Thymus (tissue), 11 donors: Measurements from ENCODE around the gene ADD1. TPM values are rescaled to one million over a fixed set of nuclear protein-coding genes. Genes with fewer than 3 reads are reported as not detected.

Experiments
- DNase-seq, 9 donors: peaks; one replicate each; pipeline ENCODE4 v3.0.0-alpha.2; 2013; ENCODE audit warnings: low spot score in 9 of 9, low read depth in 6 of 9, missing footprints in 1 of 9
- H3K27ac ChIP-seq, 2 donors: one replicate each; pipeline ENCODE4 v1.5.1; 2013; ENCODE audit warnings: control low read depth in 1 of 2, low read depth in 1 of 2, low read length in 1 of 2, mild to moderate bottlenecking in 1 of 2, moderate library complexity in 1 of 2
- H3K27me3 ChIP-seq, 2 donors: one replicate each; pipeline ENCODE4 v1.5.1; 2013; ENCODE audit warnings: low read length in 1 of 2; ENCODE audit not compliant: control insufficient read depth in 2 of 2, insufficient read depth in 1 of 2
- H3K36me3 ChIP-seq, 2 donors: one replicate each; pipeline ENCODE4 v1.5.1; 2013; ENCODE audit warnings: low read length in 1 of 2, mild to moderate bottlenecking in 1 of 2, moderate library complexity in 1 of 2; ENCODE audit not compliant: control insufficient read depth in 2 of 2, insufficient read depth in 2 of 2
- H3K4me1 ChIP-seq, 2 donors: one replicate each; pipeline ENCODE4 v1.5.1; 2013; ENCODE audit warnings: low read length in 2 of 2; ENCODE audit not compliant: control insufficient read depth in 2 of 2, insufficient read depth in 2 of 2
- H3K4me3 ChIP-seq, 2 donors: one replicate each; pipeline ENCODE4 v1.5.1; 2013; ENCODE audit warnings: low read length in 2 of 2, control low read depth in 1 of 2, mild to moderate bottlenecking in 1 of 2
- H3K9me3 ChIP-seq, 2 donors: one replicate each; pipeline ENCODE4 v1.5.1; 2013; ENCODE audit warnings: low read length in 1 of 2, mild to moderate bottlenecking in 1 of 2; ENCODE audit not compliant: control insufficient read depth in 2 of 2, insufficient read depth in 1 of 2
- WGBS: extraction: QIAGEN DNeasy Blood & Tissue Kit; methylation state at CpG from one replicate; pipeline ENCODE4 v1.1.7; 2013; 5-methylcytosine and 5-hydroxymethylcytosine counted together
- polyA plus RNA-seq: library from polyadenylated mRNA; stranded (reverse); fragments of 200-250 nt; gene quantifications from one replicate; pipeline ENCODE4 v1.2.3, GENCODE V29; 2013
- total RNA-seq: library from RNA; stranded (reverse); fragments of 120-200 nt; gene quantifications from one replicate; pipeline ENCODE4 v1.2.4, GENCODE V29; 2013
- donor health status: healthy.

ADD1 gene
- total and polyA plus RNA-seq, 2 donors = 103 to 247 TPM

GRCh38 chr4:2839060-2839459 is 4.6 kb upstream of the ADD1 start:
- Histone ChIP-seq H3K27me3 (no peaks in the 10 kb centered on the region), H3K9me3 (no peaks in the 10 kb centered on the region), H3K36me3 (peaks cover 0 to 5% of the 10 kb centered on the region in 2 donors), H3K4me1 (peaks cover 45 to 54% of the 10 kb centered on the region in 2 donors), H3K27ac (peak overlapping the region; percentile 26 to 94), H3K4me3 (no peak overlapping the region)
- DNase-seq = no peak
- over 99% methylated on average over 3 of the region's 3 CpGs for WGBS

- peak in 1 of 9 donors; percentile 22 for DNase-seq
- no peaks in the 10 kb centered on the region for H3K27me3 ChIP-seq
- H3K36me3 ChIP-seq = no peaks in the 10 kb centered on the region
- peak overlapping the region; percentile 70 to 100 for H3K4me3 ChIP-seq
- H3K9me3 ChIP-seq = peaks cover 0 to 1% of the 10 kb centered on the region in 2 donors
- WGBS = 34% methylated on average over 10 of the region's 10 CpGs
- peak overlapping the region in 1 of 2 donors; percentile 22 for H3K27ac ChIP-seq
- peaks cover 17 to 27% of the 10 kb centered on the region in 2 donors for H3K4me1 ChIP-seq
Observed at GRCh38 chr4:2842687-2843262, 869 bp upstream of the ADD1 start.

GRCh38 chr4:2843941-2844584 is 419 bp downstream of the ADD1 start:
- Histone ChIP-seq H3K36me3 (peaks cover 0 to 3% of the 10 kb centered on the region in 2 donors), H3K27me3 (no peaks in the 10 kb centered on the region), H3K9me3 (peaks cover 0 to 1% of the 10 kb centered on the region in 2 donors), H3K4me1 (peaks cover 11 to 16% of the 10 kb centered on the region in 2 donors), H3K4me3 (peak overlapping the region; percentile 90 to 100), H3K27ac (peak overlapping the region; percentile 35 to 86)
- under 1% methylated on average over 74 of the region's 74 CpGs for WGBS
- DNase-seq = peak in 1 of 9 donors; percentile 47

GRCh38 chr4:2846172-2846571 is 2.5 kb downstream of the ADD1 start:
- Histone ChIP-seq H3K4me1 (peaks cover 10 to 18% of the 10 kb centered on the region in 2 donors), H3K27me3 (no peaks in the 10 kb centered on the region), H3K4me3 (no peak overlapping the region), H3K9me3 (peaks cover 0 to 1% of the 10 kb centered on the region in 2 donors), H3K36me3 (peaks cover 0 to 3% of the 10 kb centered on the region in 2 donors), H3K27ac (no peak overlapping the region)
- 89% methylated on average over 2 of the region's 2 CpGs for WGBS
- DNase-seq = no peak

DNA sequence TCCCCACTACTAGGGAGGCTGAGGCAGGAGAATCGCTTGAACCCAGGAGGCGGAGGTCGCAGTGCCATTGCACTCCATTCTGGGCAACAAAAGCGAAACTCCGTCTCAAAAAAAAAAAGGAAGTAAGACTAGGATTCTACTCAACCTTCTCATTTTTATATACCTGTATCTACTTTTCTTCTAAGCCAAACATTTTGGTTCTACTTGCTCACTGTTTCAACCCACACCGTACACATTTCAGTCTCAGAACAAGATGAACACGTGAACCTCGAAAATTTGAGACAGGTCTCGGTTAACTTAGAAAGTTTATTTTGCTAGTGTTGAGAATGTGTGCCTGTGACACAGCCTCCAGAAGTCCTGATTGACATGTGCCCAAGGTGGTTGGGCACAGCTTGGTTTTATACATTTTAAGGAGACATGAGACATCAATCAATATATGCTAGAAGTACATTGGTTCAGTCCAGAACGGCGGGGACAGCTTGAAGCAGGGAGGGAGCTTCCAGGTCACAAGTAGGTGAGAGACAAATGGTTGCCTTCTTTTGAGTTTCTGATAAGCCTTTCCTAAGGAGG is 3.7 kb downstream of the ADD1 start:
- Histone ChIP-seq H3K4me1 (peaks cover 12 to 22% of the 10 kb centered on the region in 2 donors), H3K9me3 (peaks cover 0 to 1% of the 10 kb centered on the region in 2 donors), H3K27me3 (no peaks in the 10 kb centered on the region), H3K27ac (no peak overlapping the region), H3K36me3 (peaks cover 0 to 3% of the 10 kb centered on the region in 2 donors), H3K4me3 (no peak overlapping the region)
- WGBS = 93% methylated on average over 11 of the region's 11 CpGs
- no peak for DNase-seq

DNA sequence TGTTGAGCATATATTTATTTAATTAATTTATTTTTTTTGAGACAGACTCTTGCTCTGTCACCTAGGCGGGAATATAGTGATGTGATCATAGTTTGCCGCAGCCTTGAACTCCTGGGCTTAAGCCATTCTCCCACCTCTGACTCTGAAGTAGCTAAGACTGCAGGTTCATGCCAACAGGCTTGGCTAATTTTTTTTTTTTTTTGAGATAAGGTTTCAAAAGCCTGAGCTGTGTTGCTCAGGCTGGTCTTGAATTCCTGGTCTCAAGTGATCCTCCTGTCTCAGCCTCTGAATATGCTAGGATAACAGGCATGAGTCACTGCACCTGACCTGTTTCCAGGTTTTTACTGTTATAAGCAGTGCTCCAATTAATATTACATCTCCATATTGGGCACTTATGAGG is 4.8 kb downstream of the ADD1 start:
- Histone ChIP-seq H3K27ac (no peak overlapping the region), H3K4me1 (peaks cover 10 to 23% of the 10 kb centered on the region in 2 donors), H3K9me3 (peaks cover 0 to 1% of the 10 kb centered on the region in 2 donors), H3K27me3 (no peaks in the 10 kb centered on the region), H3K4me3 (no peak overlapping the region), H3K36me3 (peaks cover 0 to 3% of the 10 kb centered on the region in 2 donors)
- WGBS = 97% methylated on average over 2 of the region's 2 CpGs
- no peak for DNase-seq

DNA sequence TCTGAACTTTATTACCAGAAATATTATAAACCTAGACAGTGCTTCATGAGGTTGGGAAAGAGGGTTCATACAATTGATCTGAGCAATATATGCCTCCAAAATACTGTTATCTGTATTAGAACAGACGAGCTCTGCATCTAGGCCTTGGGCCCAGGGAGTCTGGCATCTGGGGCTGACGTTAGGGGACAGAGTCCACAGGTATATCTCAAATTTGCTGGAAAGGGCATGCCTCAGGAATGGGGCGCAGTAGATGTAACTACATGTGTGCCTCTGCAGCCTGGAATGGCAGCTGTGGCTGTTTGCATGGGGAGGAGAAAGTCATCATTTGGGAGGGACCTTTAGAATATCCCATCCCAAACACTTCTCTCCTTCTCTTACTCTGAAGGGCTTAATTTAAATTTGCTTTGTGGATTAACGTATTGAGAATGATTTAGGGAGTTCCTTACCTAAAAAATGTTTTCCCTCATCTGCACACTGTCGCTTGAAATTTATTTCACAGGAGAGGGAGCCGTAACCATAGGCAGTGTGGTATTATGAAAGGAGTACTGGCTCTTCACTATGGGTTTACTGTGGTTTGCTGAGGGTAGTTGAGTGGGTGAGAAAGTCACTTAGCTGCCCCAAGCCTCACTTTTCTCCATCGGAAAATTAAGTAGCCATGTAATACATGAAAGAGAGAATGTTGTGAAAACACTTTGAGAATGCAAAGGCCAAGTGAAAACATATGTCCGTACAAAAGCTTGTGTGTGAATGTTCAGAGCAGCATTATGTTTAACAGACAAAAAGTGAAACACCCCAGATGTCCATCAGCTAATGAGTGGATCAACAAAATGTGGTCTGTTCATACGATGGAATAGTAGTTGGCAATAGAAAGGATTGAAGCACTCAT is 5.9 kb downstream of the ADD1 start:
- H3K4me3 ChIP-seq = no peak overlapping the region
- peaks cover 7 to 9% of the 10 kb centered on the region in 2 donors for H3K36me3 ChIP-seq
- peaks cover 10 to 23% of the 10 kb centered on the region in 2 donors for H3K4me1 ChIP-seq
- no peaks in the 10 kb centered on the region for H3K27me3 ChIP-seq
- no peak overlapping the region for H3K27ac ChIP-seq
- no peak for DNase-seq
- no peaks in the 10 kb centered on the region for H3K9me3 ChIP-seq
- WGBS = 90% methylated on average over 9 of the region's 9 CpGs

DNA sequence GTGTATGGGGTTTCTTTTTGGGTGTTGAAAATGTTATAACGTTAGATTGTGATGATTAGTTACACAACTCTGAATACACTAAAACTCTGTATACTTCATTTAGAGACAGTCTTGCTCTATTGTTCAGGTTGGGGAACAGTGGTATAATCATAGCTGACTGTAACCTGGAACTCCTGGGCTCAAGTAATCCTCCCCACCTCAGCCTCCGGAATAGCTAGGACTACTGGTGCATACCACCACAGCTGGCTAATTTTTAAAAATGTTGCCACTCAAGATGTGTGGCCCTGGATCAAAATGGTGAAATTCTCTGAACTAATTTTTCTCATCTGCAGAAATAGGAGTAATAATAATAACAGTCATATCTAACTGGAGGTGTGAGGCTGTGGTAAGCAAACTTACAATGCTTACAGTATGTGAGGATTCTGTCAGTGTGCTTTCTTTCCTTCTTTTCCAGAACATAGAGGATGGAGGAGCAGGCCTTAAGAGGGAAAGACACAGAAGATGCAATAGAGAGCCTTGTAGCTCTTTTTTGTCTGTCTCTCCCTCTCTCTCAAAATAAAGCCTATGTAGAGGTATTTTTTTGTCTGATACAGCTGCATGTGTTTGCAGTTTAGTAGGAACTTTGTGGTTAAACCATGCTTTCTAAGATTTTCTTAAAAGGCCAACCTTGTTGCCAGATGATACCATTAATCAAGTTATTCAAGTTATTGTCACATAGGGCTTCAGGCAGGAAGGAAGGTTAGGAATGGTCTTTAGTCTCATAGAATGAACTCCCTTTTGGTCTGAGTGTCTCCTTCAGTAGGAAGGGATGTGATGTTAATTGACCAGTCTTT is 7.5 kb downstream of the ADD1 start:
- peak in 1 of 9 donors; percentile 32 for DNase-seq
- no peaks in the 10 kb centered on the region for H3K9me3 ChIP-seq
- no peak overlapping the region for H3K27ac ChIP-seq
- no peak overlapping the region for H3K4me3 ChIP-seq
- peaks cover 7 to 14% of the 10 kb centered on the region in 2 donors for H3K36me3 ChIP-seq
- peaks cover 10 to 15% of the 10 kb centered on the region in 2 donors for H3K4me1 ChIP-seq
- H3K27me3 ChIP-seq = no peaks in the 10 kb centered on the region
- WGBS = 88% methylated on average over 2 of the region's 2 CpGs
